Stimulated activated naive CD8-positive, alpha-beta T cell treated with anti-CD3 and anti-CD28 coated beads, Interleukin-15, amount 100 ng/mL, for 72 hours (primary cell): ENCODE data around the gene ZNF76.

Source experiments
- ATAC-seq: fragments of 150-1000 bp; cut with Tn5 transposase; 2 replicates; pipeline ENCODE4 v1.10.0; 2021; ENCODE audit warnings: mild to moderate bottlenecking, moderate library complexity
- DNase-seq, 2 donors: peaks; one replicate each; pipeline ENCODE4 v3.0.0; 2021 to 2022
- H3K27ac Mint-ChIP-seq, 2 donors: one replicate each; pipeline ENCODE4 v1.8.0; 2022; ENCODE audit warnings: mild to moderate bottlenecking in 2 of 2, mixed read lengths in 2 of 2, moderate library complexity in 2 of 2
- H3K27me3 Mint-ChIP-seq: one replicate; pipeline ENCODE4 v1.8.0; 2022; ENCODE audit warnings: mixed read lengths
- H3K4me1 Mint-ChIP-seq: one replicate; pipeline ENCODE4 v1.8.0; 2022; ENCODE audit warnings: mild to moderate bottlenecking, mixed read lengths
- H3K4me3 Mint-ChIP-seq, 2 donors: one replicate each; pipeline ENCODE4 v1.8.0; 2022; ENCODE audit warnings: mild to moderate bottlenecking in 2 of 2, mixed read lengths in 2 of 2, moderate library complexity in 1 of 2
- H3K9me3 Mint-ChIP-seq, 2 donors: one replicate each; pipeline ENCODE4 v1.8.0; 2022; ENCODE audit warnings: mixed read lengths in 2 of 2

The ZNF76 gene

DNA sequence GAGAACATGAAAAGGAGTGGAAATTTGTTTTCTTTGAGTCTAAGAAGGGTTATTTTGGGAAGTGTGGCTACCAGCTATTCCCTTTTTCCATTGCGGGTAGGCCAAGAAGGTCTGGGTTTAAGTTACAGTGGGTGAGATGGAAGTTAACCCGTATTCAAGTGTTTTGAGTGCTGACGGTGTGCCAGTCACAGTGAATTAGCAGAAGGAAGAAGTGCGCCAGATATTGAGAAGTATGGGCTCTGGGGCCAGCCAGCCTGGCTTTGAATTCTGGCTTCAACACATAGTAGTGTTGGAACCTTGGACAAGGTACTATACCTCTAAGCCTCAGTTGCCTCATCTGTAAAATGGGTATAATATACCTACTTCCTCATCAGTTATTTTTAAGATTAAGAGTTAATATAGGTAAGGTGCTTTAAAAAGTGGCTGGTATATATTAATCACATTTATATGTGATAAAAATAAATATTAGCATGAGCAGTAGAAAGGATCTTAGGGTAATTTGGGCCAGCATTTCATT lies 16.3 kb downstream of the ZNF76 start:
- H3K9me3 Mint-ChIP-seq: no peaks in the 10 kb centered on the region
- DNase-seq (no peak), ATAC-seq (no peak)
- peaks cover 11% of the 10 kb centered on the region for H3K4me1 Mint-ChIP-seq
- H3K27ac Mint-ChIP-seq: no peak overlapping the region
- no peaks in the 10 kb centered on the region for H3K27me3 Mint-ChIP-seq
- H3K4me3 Mint-ChIP-seq: no peak overlapping the region

DNA sequence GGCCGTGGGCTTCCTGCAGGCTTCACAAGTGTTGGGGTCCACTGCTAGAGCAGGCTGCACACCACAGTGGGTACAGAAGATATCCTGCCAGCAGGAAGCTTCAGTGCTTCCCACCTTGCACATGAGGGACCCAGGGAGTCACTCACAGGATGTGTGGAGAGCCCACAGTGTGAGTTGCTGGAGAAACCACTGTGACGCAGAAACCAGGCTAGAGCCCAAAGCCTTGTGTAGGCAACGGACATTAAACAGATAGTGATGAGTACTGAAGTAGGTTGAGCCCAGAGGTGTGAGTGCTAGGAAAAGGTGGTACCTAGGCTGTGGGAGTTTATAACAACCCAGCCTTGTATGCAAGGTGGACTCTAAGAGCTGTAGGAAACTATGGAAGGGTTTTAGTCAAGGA lies 19.2 kb downstream of the ZNF76 start:
- DNase-seq: no peak
- ATAC-seq: no peak
- Mint-ChIP-seq H3K27me3 (no peaks in the 10 kb centered on the region), H3K4me1 (peaks cover 11% of the 10 kb centered on the region), H3K4me3 (no peak overlapping the region), H3K27ac (no peak overlapping the region), H3K9me3 (no peaks in the 10 kb centered on the region)

DNA sequence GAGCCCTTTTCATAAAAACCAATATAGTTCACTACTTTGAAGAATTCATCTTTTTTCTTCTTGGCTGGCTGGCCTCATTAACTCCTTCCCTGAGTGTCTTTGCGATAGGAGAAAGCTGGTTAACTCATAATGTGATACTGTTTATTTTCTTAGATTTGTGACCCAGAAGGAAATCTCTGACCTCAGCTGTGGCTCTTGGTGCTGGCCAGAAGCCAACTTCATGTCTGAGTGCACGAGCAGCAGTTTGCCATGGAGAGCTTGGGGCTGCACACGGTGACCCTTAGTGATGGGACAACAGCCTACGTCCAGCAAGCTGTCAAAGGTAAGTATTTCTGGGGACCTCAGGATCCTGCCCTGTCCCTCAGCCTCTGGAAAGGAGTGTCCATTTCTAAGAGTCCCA lies 21.4 kb downstream of the ZNF76 start:
- no peak for ATAC-seq
- no peaks in the 10 kb centered on the region for H3K27me3 Mint-ChIP-seq
- H3K4me3 Mint-ChIP-seq: no peak overlapping the region
- no peak for DNase-seq
- H3K27ac Mint-ChIP-seq: no peak overlapping the region
- H3K4me1 Mint-ChIP-seq: no peaks in the 10 kb centered on the region
- no peaks in the 10 kb centered on the region for H3K9me3 Mint-ChIP-seq

DNA sequence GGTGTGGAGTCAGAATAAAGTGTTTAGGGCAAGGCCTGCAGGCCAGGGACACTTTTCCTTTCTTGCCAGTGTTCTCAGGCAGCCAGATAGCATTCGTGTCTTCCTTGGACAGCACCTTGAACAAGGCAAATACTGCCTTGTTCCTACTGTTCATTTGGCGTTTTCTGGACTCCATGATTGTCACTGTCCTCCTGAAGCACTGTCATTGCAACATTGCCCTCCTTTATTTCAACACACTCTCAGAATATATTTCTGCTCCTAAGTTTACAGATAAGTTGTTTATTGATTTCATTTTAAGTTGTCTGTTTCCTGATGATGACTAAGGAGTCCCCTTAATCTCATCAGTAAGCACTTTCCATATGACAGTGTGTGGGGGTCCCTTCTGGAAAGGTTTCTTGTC lies 22.9 kb downstream of the ZNF76 start:
- Mint-ChIP-seq H3K9me3 (no peaks in the 10 kb centered on the region), H3K27me3 (no peaks in the 10 kb centered on the region), H3K4me3 (no peak overlapping the region), H3K4me1 (no peaks in the 10 kb centered on the region), H3K27ac (no peak overlapping the region)
- DNase-seq: no peak
- no peak for ATAC-seq

DNA sequence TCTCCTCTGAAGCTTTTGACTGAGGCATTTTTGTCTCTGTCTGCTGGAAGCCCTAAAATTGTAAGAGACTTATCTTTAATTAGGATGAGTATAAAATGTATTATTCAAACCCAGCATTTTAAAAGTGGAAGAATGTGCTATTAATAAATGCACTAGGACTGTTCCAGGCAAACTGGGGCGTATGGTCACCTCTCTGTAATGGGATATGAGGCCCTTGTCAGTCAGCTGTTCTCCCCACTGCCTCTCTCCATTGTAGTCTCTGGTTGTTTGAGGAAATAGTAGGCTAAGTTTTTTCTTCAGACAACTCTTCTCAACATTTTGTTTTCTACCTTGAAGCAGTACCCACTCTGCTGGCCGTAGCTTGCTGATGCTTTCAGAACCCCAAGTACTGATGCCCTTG lies 23.8 kb downstream of the ZNF76 start:
- Mint-ChIP-seq H3K9me3 (no peaks in the 10 kb centered on the region), H3K27me3 (no peaks in the 10 kb centered on the region)

DNA sequence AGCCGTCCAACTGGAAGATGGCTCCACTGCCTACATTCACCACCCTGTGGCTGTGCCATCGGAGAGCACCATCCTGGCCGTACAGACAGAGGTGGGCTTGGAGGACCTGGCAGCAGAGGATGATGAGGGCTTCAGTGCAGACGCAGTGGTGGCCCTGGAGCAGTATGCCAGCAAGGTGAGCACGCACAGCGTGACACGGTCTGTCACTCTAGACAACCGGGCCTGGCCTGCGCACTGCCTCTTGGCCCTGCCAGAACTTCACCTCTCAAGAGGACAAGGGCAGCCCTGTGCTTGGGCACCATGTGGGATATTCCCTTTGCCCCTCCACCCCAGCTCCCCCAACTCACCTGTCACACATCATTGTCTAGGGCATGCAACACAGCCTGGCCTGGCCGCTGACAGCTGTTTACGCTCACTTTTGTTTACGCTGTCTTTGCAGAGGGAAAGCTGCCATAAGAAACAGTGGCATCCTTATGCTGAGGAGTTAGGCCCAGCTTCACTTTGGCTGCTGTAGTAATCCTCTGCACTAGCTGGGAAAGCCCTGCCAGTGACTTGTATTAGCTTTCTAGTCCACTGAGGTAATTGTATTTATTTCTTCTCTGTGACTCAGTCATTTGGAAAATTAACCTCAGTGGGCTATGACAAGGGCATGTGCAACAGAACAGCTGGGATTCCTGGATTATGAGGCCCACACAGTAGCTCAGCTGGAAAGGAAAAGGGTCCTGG lies 28.3 kb downstream of the ZNF76 start:
- Mint-ChIP-seq H3K27ac (peak overlapping the region in 1 of 2 donors; percentile 81), H3K9me3 (no peaks in the 10 kb centered on the region), H3K27me3 (no peaks in the 10 kb centered on the region)

More for the DNA sequence above, 23.8 kb downstream of the ZNF76 start:
- H3K4me3 Mint-ChIP-seq: no peak overlapping the region
- no peak for DNase-seq
- H3K27ac Mint-ChIP-seq: peak overlapping the region in 1 of 2 donors; percentile 17
- H3K4me1 Mint-ChIP-seq: no peaks in the 10 kb centered on the region
- ATAC-seq: no peak

DNA sequence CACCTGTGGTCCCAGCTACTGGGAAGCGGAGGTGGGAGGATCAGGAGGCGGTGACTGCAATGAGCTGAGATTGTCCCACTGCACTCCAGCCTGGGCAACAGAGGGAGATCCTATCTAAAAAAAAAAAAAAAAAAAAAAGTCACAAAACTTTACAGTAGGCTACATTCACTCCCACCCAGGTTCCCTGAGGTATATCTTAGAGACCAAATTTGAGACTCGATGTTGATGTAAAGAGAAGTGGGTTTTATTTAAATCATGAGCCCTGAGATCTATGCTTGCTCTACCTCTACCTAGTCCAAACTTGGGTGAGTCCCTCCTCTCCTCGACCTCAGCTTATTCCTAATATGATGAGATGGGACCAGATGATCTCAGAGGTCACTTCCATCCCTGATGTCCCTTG lies 29.3 kb downstream of the ZNF76 start:
- ATAC-seq (no peak), DNase-seq (no peak)
- no peak overlapping the region for H3K4me3 Mint-ChIP-seq
- H3K27ac Mint-ChIP-seq: no peak overlapping the region
- H3K9me3 Mint-ChIP-seq: no peaks in the 10 kb centered on the region
- H3K27me3 Mint-ChIP-seq: no peaks in the 10 kb centered on the region
- no peaks in the 10 kb centered on the region for H3K4me1 Mint-ChIP-seq

More for the DNA sequence above, 28.3 kb downstream of the ZNF76 start:
- H3K4me1 Mint-ChIP-seq: no peaks in the 10 kb centered on the region
- no peak for DNase-seq
- ATAC-seq: no peak
- no peak overlapping the region for H3K4me3 Mint-ChIP-seq

DNA sequence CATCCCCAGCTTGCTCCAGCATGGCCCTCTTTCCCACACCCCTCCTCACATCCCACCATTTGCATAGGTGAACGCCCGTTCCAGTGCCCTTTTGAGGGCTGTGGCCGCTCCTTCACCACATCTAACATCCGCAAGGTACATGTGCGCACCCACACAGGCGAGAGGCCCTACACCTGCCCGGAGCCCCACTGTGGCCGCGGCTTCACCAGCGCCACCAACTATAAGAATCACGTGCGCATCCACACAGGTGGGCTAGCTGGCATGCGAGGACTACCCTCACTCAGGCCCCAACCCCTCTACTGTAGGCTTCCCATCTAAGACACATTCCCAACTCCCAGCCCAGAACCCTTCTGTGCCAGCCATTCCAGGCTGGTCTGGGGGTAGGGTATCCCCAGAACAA lies 32.0 kb downstream of the ZNF76 start:
- no peaks in the 10 kb centered on the region for H3K27me3 Mint-ChIP-seq
- DNase-seq (no peak), ATAC-seq (no peak)
- H3K4me1 Mint-ChIP-seq: peaks cover 9% of the 10 kb centered on the region
- no peak overlapping the region for H3K4me3 Mint-ChIP-seq
- peak overlapping the region in 1 of 2 donors; percentile 76 for H3K27ac Mint-ChIP-seq
- no peaks in the 10 kb centered on the region for H3K9me3 Mint-ChIP-seq

DNA sequence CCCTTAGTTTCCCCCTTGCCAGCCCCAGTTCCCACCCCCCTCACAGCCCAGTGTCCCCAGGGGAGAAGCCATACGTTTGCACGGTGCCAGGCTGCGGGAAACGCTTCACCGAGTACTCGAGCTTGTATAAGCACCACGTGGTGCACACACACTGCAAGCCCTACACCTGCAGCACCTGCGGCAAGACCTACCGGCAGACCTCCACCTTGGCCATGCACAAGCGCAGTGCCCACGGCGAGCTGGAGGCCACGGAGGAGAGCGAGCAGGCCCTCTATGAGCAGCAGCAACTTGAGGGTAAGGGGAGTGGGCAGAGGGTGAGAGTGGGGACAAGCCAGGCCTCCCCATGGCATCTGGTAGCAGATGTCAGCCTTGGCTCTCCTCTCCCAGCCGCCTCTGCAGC lies 33.0 kb downstream of the ZNF76 start:
- H3K27me3 Mint-ChIP-seq: no peaks in the 10 kb centered on the region
- H3K9me3 Mint-ChIP-seq: no peaks in the 10 kb centered on the region
- H3K27ac Mint-ChIP-seq: no peak overlapping the region
- ATAC-seq (no peak), DNase-seq (no peak)
- no peak overlapping the region for H3K4me3 Mint-ChIP-seq
- H3K4me1 Mint-ChIP-seq: peaks cover 19% of the 10 kb centered on the region

DNA sequence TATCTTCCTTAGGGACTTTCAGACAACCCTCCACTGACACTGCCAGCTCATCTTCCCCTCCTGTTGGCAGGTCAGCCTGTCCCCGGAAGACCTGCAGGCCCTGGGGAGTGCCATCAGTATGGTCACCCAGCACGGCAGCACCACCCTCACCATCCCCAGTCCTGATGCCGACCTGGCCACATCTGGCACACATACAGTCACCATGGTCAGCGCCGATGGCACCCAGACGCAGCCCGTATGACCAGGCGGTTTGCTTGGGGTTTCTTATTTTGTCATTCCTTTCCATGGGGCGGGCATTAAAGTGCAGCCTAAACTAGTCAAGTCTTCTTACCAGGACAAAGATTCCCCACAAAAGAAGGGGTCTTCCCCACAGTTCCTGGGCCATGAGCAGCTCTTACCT lies 34.1 kb downstream of the ZNF76 start:
- no peak overlapping the region for H3K4me3 Mint-ChIP-seq
- no peak for ATAC-seq
- H3K27me3 Mint-ChIP-seq: no peaks in the 10 kb centered on the region
- no peaks in the 10 kb centered on the region for H3K9me3 Mint-ChIP-seq
- no peak overlapping the region for H3K27ac Mint-ChIP-seq
- peaks cover 21% of the 10 kb centered on the region for H3K4me1 Mint-ChIP-seq
- no peak for DNase-seq

DNA sequence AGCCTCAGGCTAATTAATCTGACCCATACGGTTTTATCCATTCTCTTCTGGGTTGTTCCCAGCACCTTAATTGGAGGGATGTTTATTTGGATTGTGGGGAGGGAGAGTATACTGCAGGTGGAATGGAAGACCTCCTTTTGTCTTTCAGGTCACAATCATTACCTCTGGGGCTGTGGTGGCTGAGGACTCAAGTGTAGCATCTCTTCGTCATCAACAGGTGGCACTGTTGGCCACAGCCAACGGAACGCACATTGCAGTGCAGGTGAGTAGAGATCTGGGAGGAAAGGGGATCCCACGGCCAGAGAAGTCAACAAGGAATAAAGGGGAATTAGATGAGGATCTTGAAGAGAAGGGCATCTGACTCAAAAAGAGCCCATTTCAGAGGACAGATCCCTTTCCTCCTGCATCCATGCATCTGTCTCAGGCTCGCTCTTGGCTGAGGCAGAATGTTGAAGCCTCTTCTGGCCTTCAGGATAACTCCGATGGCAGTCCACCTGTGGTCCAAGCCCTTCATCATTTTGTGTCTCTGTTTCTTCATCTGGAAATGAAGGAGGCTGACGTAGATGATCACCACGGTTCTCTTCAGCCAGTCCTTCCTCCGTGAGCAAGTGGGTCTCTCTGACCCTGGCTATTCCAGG lies 34.9 kb downstream of the ZNF76 start:
- Mint-ChIP-seq H3K4me1 (peaks cover 24% of the 10 kb centered on the region), H3K27ac (no peak overlapping the region), H3K9me3 (no peaks in the 10 kb centered on the region), H3K27me3 (no peaks in the 10 kb centered on the region), H3K4me3 (no peak overlapping the region)
- no peak for ATAC-seq
- DNase-seq: peak; percentile 29 to 43

DNA sequence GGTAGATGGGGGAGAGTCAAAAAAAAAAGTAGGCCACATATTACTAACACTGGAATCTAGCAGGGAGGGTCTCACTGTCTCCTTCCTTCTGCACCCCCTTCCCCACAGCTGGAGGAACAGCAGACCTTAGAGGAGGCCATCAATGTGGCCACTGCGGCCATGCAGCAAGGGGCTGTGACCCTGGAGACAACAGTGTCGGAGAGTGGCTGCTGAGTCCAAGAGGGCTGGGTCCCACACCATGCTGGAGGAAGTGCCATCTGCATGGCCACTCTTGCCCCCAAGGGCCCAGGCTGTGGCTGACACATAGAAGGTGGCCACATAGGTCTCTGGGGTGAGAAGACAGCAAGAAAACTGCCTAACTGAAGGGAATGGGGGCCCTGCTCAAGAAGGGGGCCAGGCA lies 35.5 kb downstream of the ZNF76 start:
- H3K27me3 Mint-ChIP-seq: no peaks in the 10 kb centered on the region
- ATAC-seq (no peak), DNase-seq (no peak)
- no peak overlapping the region for H3K27ac Mint-ChIP-seq
- H3K4me3 Mint-ChIP-seq: no peak overlapping the region
- H3K4me1 Mint-ChIP-seq: peaks cover 30% of the 10 kb centered on the region
- no peaks in the 10 kb centered on the region for H3K9me3 Mint-ChIP-seq

DNA sequence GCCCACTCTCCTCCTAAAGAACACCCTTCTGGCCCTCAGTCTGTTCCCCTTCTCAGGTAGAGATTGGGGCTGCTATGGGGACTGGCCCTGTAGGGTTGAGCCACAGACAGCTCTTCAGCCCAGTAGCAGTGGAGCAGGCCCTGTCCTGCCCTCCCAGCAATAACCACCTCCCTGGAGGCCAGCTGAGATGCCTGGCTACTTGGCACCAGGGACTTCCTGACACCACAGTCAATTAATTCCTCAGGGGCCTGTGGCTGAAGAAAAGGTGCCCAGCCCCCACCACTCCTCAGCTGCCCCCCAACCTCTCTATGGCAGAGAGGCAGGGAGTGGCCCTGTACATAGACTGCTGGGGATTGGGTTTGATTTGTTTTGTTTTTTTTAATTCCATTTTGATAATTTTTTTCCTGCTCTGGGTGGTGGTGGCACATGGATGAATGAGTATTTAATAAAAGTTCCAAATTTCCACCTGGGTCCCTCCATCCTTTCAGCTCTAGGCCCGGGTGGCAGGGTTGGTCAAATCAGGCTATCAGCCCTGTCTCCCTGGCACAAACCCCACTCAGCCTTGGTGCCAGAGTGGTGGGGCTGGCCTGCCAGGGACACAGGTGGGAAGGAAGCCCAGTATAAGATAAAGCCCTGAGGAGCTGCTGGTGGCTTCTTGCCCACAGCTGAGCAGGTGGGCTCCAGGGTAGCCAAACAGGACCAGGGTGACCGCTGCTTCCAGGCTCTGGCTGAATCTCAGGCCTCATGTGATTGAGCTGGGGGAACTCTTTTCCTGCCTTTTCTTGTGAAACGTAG lies 36.2 kb downstream of the ZNF76 start:
- no peak for ATAC-seq
- no peak overlapping the region for H3K4me3 Mint-ChIP-seq
- no peaks in the 10 kb centered on the region for H3K27me3 Mint-ChIP-seq
- peaks cover 37% of the 10 kb centered on the region for H3K4me1 Mint-ChIP-seq
- DNase-seq: no peak
- no peaks in the 10 kb centered on the region for H3K9me3 Mint-ChIP-seq
- H3K27ac Mint-ChIP-seq: peak overlapping the region in 1 of 2 donors; percentile 67

DNA sequence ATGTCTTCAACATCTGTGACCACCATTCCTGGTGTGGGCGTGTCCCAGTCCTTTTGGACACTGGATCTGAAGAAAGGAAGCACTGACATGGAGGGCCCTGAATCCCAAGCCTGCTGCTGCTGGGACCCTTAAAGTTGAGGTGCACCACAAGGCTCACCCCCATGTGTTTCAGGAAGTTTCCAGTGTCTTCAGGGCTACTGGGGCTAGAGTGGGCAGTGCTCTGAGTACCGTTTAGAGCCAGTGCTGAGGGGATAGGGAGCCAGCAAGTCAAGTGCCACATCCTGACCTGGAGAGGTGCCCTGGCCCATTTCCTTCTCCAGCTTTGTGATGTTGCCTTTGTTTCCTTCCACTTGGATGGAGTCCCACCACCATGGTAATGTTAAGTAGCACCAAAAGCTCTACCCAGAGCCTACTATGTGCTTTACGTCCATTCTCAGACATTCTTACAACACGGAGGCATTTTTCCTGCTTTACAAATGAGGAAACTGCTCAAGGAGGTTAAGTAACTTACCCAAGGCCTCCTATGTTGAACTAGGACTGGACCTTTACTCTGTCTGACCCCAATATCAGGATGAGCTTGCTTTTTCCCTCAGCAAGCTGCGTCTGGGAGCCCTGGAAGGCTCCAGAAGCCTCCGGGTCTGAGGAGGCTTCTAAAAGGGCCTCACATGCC lies 37.5 kb downstream of the ZNF76 start:
- no peak for DNase-seq
- Mint-ChIP-seq H3K27me3 (no peaks in the 10 kb centered on the region), H3K9me3 (no peaks in the 10 kb centered on the region), H3K4me1 (peaks cover 51% of the 10 kb centered on the region), H3K27ac (peak overlapping the region in 1 of 2 donors; percentile 87), H3K4me3 (peak overlapping the region; percentile 82 to 85)
- no peak for ATAC-seq

DNA sequence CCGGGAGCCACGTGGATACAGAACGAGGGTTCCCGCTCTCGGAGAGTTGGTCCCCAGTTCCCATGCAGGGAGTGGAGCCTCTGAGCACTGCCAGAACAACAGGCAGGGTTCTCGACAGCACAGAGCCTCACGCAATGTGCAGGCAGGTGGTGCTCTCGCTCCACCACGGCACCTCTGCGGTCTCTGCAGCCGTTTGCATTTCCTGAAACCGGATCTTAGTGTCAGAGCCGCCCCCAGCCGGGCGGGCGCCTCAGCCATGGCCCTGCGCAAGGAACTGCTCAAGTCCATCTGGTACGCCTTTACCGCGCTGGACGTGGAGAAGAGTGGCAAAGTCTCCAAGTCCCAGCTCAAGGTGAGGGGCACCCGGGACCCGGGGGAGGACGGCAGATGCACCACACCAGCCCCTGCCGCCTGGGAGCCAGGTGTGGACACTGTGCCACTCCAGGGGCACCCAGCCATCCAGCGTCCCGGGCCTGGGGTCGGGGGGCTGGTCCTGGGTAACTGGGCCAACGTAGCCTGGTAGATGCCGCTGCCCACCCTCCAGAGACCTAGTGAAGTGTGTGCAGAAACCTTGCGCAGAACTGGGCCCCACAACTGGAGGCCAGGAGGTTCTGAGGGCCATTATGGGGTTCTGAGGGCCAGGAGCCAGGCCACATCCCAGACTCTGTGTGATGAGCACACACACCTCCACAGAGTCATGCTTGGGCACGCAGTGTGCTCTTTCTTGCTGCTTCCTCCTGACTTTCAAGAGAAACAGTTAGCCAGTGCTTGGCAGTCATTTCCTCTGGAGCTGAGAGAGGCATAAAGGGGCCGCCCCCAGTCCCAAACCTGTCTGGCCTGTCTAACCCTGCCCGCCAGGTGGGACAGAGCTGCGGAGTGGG lies 38.3 kb downstream of the ZNF76 start, which contains the start of gene DEF6:
TSS of gene DEF6 (plus strand) at position 218 of the 881 bp plus-strand sequence. CDS start at position 257, 39 bp downstream.
- DNase-seq (peak; percentile 83 to 89), ATAC-seq (peak; percentile 89)
- Mint-ChIP-seq H3K9me3 (no peaks in the 10 kb centered on the region), H3K27me3 (no peaks in the 10 kb centered on the region), H3K27ac (peak within 1 kb of the TSS; percentile 86 to 87), H3K4me1 (peaks cover 58% of the 10 kb centered on the region), H3K4me3 (peak within 1 kb of the TSS; percentile 82 to 85)
